ENCODE measurements around the gene TCP1.

DNA sequence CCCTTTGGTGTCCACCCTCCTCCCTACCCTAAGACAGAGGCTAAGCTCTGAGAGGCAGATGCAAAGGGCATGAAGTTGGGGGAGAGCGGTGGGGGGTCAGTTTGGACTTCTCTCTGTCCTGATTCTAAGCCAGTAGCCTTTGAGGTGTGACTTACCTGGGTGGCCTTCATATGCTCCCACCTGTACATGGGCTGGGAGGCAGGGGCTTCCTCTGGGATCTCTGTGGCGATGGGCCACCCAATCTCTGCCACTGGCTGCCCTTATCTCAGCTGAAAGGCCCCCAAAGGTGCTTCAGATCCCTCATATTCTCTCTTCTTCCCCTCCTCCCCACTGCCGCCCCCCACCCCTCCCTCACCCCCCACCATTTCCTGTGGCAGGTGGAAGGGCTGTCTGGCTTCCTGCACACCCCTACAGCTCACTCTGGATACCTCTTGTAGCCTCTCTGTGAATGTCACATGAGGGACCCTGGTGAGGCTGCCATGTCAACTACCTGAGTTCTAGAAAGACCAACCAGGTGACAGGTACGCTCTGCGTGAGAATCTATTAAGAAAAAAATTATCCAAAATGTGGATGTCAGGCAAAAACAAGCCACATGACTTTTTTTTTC is 44.7 kb upstream of the TCP1 start:
- TF ChIP-seq EZH2phosphoT487 (IDR thresholded peaks at IDR 0.05; ENCODE audit: insufficient read depth, low read depth) (no peak), EZH2 (IDR thresholded peaks at IDR 0.05; ENCODE audit: insufficient read depth, poor library complexity, severe bottlenecking) (no peak)

Data from GM23248 (cell line).